HG02759 (cell line): ENCODE results near the gene SEMA7A.
A peak's percentile ranks its signal among the peaks of the same experiment; 100 is the strongest.
"Not testable (repeated sequence)": the region's sequence is repeated elsewhere in the genome, so short reads cannot be mapped to it uniquely, and the experiment has no call there.

Source experiments
- ATAC-seq: cut with Tn5 transposase; IDR thresholded peaks from one replicate; pipeline ENCODE4 v1.9.1; 2021; ENCODE audit warnings: mild to moderate bottlenecking, moderate library complexity; ENCODE audit not compliant: unreplicated experiment

Gene SEMA7A

DNA sequence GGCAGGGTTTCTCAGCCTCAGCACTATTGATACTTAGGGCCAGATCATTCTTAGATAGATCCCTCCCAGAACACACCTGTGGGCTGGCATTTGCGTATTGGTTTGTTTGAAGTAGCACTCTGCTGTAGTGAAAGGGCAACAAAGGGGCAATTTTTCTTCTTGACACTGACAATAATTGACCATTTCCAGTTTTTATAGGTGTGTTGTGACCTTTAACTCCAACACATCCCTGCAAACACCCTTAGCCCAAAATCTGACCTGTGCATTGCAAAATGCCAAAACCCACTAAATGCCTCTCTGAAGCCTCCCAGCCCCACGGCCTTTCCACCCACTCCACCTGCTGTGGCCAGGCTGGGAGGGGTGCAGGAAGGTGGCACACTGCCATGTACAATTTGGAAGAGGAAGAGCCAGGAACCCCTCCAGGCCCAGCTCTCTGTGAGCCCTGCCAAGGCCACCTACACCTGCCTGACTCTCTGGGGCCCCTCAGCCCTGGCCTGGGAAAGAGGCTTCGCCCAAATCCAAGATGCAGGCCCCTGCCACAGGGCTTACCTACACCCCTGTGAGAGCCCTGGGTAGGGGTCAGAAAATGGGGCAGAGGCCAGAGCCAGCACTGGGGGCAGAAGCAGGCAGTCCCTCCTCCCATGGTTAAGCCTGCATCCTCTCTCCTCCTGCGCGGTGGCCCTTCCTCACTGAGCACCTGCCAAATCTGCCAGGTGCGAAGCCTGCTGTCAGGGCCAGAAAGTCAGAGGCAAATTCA is 56.8 kb downstream of the SEMA7A start:
- no peak for ATAC-seq

DNA sequence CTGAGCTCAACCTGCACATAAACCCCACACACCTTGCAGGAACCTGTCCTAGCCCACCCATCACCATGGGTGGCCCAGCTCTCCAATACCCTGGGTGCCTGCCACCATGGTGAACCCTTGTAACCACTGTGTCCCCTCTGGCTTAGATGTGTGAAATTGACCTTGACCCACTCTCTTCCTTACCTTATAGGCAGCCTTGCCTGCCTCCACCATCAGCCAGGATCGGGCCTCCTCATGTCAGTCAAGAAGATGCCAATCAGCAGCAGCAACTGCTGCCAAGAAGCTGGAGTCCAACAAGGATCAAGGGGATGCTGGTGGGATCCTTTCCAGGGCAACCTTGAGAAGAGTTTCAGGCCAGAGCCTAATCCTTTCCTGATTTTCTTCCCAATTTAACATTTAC is 57.5 kb downstream of the SEMA7A start:
- ATAC-seq, result no peak

DNA sequence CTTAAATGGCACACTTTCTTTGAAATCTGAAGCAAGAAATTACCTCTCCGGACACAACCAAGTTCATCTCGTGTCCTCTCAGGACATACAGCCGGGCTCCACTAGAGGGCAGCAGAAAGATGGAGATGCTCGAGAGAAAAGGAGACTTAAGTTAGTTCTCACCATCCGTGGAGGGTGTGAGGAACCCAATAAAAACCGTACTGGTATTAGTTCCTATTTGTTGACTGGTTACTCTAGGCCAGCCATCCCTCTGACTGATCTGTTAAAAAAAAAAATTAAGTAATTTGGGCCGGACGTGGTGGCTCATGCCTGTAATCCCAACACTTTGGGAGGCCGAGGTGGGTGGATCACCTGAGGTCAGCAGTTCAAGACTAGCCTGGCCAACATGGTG is 58.5 kb downstream of the SEMA7A start:
- no peak for ATAC-seq

DNA sequence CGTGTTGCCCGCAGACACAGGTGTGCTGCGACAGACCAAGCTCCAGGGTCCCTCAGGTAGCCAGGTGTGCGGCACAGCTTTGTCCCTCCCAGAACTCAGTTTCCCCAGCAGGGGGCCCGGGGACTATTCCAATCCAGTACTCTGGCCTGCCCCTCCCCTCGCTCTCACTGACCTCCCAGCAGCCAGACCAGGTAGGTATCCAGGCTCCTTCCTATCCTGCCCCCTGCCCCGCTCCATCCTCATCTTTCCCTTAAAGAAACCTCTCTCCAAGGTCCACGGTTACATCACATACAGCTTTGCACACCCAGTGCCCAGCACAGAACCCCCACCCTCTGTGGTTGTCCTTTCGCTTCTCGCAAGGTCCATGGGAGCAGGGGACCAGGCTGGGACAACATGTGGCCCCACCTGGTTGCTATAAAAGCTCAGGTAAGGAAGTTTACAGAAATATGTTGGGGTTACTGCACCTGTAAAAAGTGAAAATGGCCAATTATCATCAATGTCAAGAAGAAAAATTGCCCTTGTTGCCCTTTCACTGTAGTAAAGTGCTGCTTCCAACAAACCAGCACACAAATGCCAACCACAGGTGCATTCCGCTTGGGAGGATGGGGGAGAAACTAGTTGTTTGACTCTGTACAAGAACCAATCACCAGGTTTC is 59.0 kb downstream of the SEMA7A start:
- no peak for ATAC-seq

DNA sequence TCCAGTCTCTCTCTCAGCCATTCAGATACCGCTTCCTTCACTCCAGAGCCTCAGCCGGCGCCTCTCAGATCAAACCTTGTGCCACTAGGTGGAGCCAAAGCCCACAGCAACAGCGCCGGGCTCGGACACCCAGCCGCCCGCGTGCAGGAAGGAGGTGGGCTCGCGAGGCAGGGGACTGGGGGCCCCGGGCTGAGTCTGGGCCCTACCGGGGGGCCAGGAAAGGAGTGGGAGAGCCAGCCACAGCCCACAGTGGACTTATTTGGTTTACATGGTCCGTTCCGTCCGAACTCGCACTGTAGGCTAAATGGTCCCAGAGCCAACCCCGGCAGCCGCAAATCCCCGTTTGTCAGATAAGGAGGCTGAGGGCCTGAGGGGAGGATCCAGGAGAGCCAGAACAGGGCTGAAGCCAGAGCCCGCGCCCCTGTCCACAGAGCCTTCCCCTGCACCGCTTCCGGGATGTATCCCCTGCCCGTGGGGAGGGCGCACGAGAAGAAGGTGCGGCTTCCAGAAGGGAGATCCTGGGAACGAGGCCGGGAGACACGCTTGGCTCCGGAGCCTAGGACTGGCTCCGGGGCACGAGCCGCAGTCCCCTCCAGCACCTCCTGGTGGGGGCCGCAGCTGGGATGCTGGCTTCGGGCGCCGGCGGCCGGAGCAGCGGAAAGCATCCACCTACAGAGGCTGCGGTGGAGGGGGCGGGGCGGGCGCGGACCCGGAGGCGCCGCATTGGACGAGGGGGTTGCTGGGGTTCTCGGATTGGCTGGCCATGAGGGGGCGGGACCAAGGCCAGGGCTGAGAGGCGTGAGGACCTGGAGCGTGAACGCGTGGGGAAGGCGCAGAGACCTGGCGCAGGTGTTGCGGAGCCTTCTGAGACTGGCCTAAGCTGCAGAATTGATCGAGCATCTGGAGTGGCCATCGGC is 59.8 kb downstream of the SEMA7A start:
- peak; percentile 77 for ATAC-seq

DNA sequence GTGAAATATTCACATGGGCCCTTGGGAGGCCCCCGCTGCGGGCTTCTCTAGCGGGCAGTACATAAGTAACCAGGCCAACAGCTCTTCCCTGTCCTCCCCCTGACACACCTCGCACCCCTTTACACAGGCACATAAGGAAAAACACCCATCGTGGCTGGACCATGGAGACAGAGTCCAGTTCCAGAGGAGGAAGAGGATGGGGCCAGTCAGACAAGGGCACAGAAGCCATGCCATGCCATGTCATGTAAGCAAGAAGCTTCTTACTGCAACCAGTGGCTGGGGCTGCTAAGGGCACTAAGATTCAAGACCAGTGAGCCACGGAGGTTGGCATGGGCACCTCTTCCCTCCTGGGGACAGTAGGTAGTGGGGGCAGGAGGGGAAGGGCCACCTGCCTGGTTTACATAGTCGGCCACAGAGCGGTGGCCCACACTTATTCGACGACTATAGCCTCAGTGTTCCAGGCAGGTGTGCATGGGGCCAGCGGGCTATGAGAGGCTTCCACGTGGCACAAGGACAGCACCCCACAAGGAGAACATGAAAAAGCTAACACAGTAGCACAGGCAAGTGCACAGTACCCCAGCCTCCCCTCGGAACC is 60.6 kb downstream of the SEMA7A start:
- no peak for ATAC-seq

DNA sequence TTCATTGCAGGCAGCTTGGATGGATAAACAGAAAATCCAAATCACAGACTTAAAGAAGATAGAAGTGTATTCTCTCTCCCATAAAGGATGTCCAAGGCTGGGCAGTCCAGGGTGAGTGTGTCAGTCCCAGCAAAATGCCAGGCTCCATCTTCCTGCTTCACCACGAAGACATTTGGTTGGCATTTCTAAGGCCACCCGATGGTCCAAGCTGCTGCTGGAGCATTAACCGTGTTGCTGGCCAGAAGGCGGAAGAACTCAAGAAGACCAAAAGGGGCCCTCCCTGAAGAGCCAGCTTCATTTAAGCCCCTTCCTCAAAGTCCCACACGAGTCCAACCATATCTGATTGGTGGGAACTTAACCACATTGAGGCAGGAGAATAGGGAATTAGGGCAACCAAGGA is 63.3 kb downstream of the SEMA7A start:
- ATAC-seq, result no peak

DNA sequence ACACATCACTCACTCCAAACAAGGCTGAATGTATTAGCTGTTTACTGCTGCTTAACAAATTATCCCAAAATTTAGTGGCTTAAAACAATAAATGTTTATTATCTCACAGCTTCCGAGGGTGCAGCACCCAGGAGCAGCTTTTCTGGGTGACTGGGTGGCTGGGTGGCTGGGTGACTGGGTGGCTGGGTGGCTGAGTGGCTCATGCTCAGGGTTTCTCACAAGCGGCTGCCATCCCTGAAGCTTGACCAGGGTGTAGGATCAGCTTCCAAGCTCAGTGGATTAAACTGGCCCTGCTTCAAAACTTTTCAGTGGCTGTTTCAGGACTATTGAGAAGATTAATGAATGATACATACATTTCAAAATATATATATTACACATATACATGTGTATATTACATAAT is 64.0 kb downstream of the SEMA7A start:
- no peak for ATAC-seq

DNA sequence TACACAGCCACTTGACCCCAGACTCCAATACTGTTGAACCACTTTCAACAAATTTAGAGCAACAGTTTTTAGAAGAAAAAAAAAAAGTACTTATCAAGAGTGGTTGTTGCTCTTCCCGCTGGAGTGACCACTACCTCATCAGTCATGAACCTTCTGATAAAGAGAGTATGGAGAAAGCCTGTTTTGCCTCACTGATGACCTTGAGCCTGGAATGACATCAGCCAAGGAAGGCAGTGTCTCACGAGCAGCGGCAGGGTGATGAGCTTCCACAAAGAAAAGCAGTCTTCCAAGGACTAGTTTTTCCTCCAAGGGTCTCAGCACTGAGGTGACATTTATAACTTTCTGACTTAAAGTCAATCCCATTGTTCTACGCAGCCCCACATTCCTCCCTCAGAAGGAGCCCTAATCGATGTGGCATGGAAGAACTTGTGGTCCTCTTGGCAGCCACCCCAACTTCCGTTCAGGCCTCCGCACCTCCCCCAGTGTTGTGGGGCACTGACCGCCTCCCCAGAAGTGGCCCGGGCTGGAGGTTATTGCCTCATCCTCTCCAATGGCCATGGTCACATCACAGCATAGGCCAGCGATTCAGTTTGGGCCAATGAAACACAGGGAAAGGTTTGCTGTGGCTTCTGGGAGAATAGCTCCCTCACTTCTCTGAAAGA is 64.5 kb downstream of the SEMA7A start:
- ATAC-seq, result no peak

DNA sequence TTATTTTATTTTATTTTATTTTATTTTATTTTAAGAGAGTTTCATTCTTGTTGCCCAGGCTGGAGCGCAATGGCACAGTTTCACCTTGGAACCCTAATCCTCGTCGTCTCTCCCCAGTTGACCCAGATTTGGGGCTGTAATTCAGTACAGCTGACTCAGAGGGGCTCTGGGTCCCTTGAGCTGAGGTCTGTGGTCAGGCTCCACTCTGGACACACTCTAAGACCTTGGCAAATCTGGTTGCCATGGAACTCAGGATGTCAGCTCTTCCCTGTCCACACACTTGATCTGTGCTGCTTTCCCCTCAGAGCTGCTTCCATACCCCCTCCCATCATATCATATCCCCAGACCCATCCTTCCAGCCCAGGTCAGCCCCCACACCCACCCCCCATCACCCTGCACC is 65.6 kb downstream of the SEMA7A start:
- no peak for ATAC-seq

DNA sequence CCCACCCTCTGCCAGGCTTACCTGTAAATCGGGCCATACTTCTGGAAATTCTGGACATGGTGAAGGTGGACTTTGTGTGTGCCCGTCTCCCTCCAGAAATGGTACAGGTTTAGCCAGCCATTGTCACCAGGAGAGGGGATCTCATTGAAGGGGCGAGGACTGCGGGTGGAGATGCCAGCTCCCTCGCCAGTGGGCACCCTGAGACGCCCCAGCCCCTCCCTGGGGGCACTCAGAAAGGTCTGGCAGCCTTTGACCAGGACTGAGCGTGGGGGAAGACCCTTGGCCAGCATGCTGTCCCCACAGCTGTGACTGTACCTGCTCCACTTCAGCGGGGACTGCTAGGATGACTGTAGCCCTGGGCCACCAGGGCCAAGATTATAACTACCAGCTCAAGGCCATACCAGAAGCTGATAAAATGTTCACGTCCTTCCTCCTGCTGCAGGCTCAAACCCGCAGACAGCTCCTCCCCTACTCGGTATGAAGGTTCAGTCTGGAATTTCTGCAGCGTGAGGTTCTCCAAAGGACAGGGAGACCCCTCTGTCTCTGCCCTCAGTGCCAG is 66.4 kb downstream of the SEMA7A start, which contains the start of gene CYP11A1:
Gene CYP11A1, minus strand, starts transcription at position 351 of the 559 bp plus-strand sequence. Its CDS starts 61 bp downstream, at position 290.
- ATAC-seq, result no peak

DNA sequence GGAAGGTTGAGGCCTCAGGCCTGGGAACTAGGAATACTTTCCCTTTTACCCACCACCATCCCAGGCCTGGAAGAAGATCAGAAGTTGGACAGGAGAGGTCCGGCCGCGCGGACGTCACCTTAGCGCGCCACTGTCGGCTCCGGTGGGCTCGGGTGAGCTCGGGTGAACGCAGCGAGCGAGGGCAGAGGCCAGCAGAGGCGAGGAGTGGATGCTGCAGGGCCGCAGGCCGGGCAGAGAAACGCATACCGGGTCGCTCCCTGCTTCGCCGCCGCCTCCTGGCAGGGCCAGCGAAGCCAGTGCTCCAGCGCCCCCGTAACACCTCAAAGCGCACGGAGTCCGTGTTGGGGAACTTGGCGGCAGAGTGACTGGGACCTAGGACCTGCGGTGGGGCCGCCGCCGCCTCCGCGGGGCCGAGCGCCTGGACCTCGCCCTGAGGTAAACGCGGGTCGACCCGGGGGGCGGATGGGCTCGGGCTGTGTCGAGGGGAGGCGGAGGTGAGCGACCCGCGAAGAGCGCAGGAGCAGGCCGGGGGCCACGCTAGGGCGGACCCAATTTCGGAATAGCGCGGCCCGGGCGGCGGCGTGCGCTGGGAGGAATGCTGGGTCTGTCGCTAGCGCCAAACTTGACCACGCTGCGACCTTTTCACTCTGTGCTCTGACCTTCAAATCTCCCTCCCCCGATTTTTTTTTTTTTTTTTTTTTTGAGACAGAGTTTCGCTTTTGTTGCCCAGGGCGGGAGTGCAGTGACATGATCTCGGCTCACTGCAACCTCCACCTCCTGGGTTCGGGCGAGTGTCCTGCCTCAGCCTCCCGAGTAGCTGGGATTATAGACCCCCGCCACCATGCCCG is 67.9 kb downstream of the SEMA7A start:
- no peak for ATAC-seq

DNA sequence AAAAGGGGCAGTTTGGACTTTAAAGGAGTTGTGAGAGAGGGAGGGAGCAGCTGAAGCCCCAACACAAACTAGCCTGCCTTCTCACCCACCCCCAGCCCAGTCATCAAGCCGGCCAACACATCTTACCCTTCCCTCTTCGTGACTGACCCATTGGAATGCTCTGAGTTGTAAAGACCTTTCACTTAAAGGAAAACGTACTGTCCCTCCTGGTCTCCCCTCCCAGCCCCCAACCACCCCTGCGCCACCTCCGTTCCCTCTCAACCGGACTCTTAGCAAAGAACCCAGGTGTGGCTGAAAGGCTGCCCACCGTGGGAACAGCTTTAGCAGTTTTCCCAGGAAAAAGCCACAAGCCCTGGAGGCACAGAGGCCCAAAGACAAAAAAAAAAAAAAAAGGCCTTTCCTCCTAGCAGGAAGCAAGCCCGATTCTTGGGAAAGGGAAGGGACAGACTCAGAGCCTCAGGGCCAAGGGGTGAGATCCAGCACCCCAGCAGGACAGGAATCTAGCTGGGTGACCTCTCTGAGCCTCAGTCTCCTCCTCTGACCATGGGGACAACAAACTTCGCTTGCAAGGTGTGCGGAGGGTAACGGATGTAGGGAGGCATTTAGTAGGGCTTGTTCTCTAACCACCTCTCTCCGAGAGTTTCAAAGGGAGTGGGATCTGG is 68.7 kb downstream of the SEMA7A start:
- no peak for ATAC-seq

DNA sequence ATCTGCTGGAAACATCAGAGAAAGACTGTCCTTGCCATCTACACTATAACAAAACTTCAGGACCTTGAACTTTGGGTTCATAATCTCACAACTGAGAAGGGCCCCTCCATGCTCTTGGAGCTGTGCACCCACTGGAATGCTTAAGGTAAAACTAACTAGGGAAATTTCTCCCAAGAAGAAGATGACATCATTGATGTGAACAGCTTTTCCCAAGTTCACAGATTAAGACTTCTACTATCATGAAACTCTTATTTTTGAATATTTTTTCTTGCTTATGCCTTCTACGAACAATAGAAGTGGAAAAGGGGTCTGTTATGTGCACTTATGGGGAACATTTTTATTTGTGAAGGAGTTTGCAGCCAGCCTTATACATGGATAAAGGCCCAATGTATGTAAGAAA is 71.3 kb downstream of the SEMA7A start:
- ATAC-seq, result no peak

DNA sequence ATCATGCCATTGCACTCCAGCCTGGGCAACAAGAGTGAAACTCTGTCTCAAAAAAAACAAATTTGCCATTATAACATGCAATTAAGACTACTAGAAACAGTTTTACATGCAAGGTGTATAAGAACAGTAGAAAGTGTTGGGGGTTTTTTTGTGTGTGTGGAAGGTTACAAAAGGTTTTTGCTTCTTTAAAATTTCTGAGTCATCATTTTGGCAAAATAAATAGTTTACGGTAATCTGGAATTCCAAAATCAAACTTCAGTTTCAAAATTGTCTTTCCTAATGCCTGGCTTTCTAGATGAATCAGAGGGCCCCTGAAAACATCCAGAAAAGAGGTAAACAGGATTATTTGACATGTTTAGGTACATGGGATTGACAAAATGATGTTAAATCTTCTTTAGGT is 72.9 kb downstream of the SEMA7A start:
- not testable (repeated sequence) for ATAC-seq

DNA sequence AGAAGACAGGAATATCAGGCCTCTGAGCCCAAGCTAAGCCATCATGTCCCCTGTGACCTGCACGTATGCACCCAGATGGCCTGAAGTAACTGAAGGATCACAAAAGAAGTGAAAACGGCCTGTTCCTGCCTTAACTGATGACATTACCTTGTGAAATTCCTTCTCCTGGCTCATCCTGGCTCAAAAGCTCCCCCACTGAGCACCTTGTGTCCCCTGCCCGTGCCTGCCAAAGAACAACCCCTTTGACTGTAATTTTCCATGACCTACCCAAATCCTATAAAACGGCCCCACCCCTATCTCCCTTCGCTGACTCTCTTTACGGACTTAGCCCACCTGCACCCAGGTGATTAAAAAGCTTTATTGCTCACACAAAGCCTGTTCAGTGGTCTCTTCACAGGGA is 74.4 kb downstream of the SEMA7A start:
- ATAC-seq, result not testable (repeated sequence)
